ENCODE data around the gene IGFBPL1.

The IGFBPL1 gene

DNA sequence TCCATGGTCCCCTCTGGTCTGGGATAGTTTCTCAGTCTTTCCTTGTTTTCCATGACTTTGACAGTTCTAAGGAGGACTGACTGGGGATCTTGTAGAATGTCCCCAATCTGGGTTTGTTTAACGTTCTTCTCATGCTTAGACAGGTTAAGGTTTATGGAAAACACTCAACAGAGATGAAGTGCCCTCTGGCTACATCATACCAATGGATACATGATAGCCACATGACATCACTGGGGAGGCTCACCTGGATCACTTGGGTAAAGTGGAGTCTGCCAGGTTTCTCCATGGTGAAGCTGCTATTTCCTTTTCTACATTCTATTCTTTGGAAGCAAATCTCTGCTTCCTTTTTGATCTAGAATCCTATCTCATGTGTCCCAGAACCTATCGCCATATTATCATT, 55.5 kb downstream of the IGFBPL1 start:
- H3K4me2 ChIP-seq (ENCODE audit: low read depth, low read length): no peak overlapping the region
- H3K4me1 ChIP-seq (ENCODE audit: low read length): no peaks in the 10 kb centered on the region
- no peak overlapping the region for H3K4me3 ChIP-seq (ENCODE audit: low read length)
- no peaks in the 10 kb centered on the region for H3K9me2 ChIP-seq (replicated peaks; ENCODE audit: insufficient read depth, low read length)
- H2AFZ ChIP-seq (ENCODE audit: low read length): no peak overlapping the region
- H3K9ac ChIP-seq (ENCODE audit: low read length): no peak overlapping the region
- no peaks in the 10 kb centered on the region for H3F3A ChIP-seq (ENCODE audit: insufficient read depth, low read length)
- no peak for DNase-seq
- no peak overlapping the region for H3K27ac ChIP-seq (ENCODE audit: low read length)
- no peaks in the 10 kb centered on the region for H3K9me3 ChIP-seq (replicated peaks; ENCODE audit: insufficient read depth, low read length)
- H4K20me1 ChIP-seq (ENCODE audit: insufficient read depth, low read length): no peaks in the 10 kb centered on the region
- no peaks in the 10 kb centered on the region for H3K79me2 ChIP-seq (ENCODE audit: low read length)
- no peaks in the 10 kb centered on the region for H3K36me3 ChIP-seq (replicated peaks; ENCODE audit: insufficient read depth, low read length)
- H3K27me3 ChIP-seq (replicated peaks; ENCODE audit: insufficient read depth, low read length): no peaks in the 10 kb centered on the region
- TF ChIP-seq EZH2 (optimal IDR thresholded peaks at IDR 0.05; ENCODE audit: low read depth, low read length) (no peak), EZH2phosphoT487 (IDR thresholded peaks at IDR 0.05; ENCODE audit: low read length) (no peak)
- TF ChIP-seq, protein P1, sequence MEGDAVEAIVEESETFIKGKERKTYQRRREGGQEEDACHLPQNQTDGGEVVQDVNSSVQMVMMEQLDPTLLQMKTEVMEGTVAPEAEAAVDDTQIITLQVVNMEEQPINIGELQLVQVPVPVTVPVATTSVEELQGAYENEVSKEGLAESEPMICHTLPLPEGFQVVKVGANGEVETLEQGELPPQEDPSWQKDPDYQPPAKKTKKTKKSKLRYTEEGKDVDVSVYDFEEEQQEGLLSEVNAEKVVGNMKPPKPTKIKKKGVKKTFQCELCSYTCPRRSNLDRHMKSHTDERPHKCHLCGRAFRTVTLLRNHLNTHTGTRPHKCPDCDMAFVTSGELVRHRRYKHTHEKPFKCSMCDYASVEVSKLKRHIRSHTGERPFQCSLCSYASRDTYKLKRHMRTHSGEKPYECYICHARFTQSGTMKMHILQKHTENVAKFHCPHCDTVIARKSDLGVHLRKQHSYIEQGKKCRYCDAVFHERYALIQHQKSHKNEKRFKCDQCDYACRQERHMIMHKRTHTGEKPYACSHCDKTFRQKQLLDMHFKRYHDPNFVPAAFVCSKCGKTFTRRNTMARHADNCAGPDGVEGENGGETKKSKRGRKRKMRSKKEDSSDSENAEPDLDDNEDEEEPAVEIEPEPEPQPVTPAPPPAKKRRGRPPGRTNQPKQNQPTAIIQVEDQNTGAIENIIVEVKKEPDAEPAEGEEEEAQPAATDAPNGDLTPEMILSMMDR (IDR thresholded peaks at IDR 0.05; ENCODE audit: low read length): no peak

DNA sequence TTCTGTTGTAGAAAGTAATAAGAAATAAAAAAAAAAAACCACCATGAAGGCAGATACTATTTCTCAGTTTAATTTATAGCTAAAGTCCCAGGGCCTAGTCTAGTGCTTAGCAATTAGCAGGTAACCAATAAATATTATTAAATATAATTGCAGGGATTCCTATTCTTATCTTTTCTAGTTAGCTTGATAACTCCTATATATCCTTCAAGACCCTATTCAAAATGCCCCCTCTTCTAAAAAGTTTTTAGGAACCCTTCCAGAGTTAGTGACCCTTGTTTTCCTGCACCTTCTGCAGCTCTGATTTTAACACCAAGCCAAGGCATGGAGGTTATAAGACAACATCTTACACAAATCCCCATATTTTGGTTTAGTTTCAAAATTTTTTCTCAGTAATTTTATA, 56.4 kb downstream of the IGFBPL1 start:
- Histone ChIP-seq H2AFZ (ENCODE audit: low read length) (no peak overlapping the region), H3K9me3 (replicated peaks; ENCODE audit: insufficient read depth, low read length) (no peaks in the 10 kb centered on the region), H3K4me3 (ENCODE audit: low read length) (no peak overlapping the region), H3K36me3 (replicated peaks; ENCODE audit: insufficient read depth, low read length) (no peaks in the 10 kb centered on the region), H3K9me2 (replicated peaks; ENCODE audit: insufficient read depth, low read length) (no peaks in the 10 kb centered on the region), H3F3A (ENCODE audit: insufficient read depth, low read length) (no peaks in the 10 kb centered on the region), H3K79me2 (ENCODE audit: low read length) (no peaks in the 10 kb centered on the region), H3K27ac (ENCODE audit: low read length) (no peak overlapping the region), H4K20me1 (ENCODE audit: insufficient read depth, low read length) (no peaks in the 10 kb centered on the region), H3K4me2 (ENCODE audit: low read depth, low read length) (no peak overlapping the region), H3K9ac (ENCODE audit: low read length) (no peak overlapping the region), H3K27me3 (replicated peaks; ENCODE audit: insufficient read depth, low read length) (no peaks in the 10 kb centered on the region), H3K4me1 (ENCODE audit: low read length) (no peaks in the 10 kb centered on the region)
- TF ChIP-seq EZH2 (optimal IDR thresholded peaks at IDR 0.05; ENCODE audit: low read depth, low read length) (no peak), EZH2phosphoT487 (IDR thresholded peaks at IDR 0.05; ENCODE audit: low read length) (no peak)
- DNase-seq: no peak

DNA sequence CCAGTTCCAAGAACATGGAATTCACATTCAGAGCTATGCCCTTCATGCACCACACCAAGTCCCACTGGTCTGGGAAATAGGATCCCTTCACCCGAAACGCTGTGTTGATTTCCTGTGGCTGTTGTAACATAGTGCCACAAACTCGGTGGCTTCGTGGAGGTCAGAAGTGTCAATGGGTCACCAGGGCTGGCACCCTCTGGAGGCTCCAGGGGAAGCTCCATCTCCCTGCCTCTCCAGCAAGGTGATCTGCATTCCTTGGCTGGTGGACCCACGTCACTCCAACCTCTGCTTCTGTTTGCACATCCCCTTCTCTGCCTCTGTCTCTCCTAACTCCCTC, 60.7 kb downstream of the IGFBPL1 start:
- Histone ChIP-seq H3K27me3 (replicated peaks; ENCODE audit: insufficient read depth, low read length) (no peaks in the 10 kb centered on the region), H3K4me1 (ENCODE audit: low read length) (no peaks in the 10 kb centered on the region), H3K9me3 (replicated peaks; ENCODE audit: insufficient read depth, low read length) (no peaks in the 10 kb centered on the region), H3F3A (ENCODE audit: insufficient read depth, low read length) (no peaks in the 10 kb centered on the region), H3K4me3 (ENCODE audit: low read length) (no peak overlapping the region), H3K27ac (ENCODE audit: low read length) (no peak overlapping the region), H3K79me2 (ENCODE audit: low read length) (no peaks in the 10 kb centered on the region), H3K9ac (ENCODE audit: low read length) (no peak overlapping the region), H2AFZ (ENCODE audit: low read length) (no peak overlapping the region), H3K9me2 (replicated peaks; ENCODE audit: insufficient read depth, low read length) (no peaks in the 10 kb centered on the region), H3K36me3 (replicated peaks; ENCODE audit: insufficient read depth, low read length) (no peaks in the 10 kb centered on the region), H3K4me2 (ENCODE audit: low read depth, low read length) (no peak overlapping the region), H4K20me1 (ENCODE audit: insufficient read depth, low read length) (no peaks in the 10 kb centered on the region)
- DNase-seq: no peak
- TF ChIP-seq, protein P1 (IDR thresholded peaks at IDR 0.05; ENCODE audit: low read length): no peak
- TF ChIP-seq EZH2phosphoT487 (IDR thresholded peaks at IDR 0.05; ENCODE audit: low read length) (no peak), EZH2 (optimal IDR thresholded peaks at IDR 0.05; ENCODE audit: low read depth, low read length) (no peak)

DNA sequence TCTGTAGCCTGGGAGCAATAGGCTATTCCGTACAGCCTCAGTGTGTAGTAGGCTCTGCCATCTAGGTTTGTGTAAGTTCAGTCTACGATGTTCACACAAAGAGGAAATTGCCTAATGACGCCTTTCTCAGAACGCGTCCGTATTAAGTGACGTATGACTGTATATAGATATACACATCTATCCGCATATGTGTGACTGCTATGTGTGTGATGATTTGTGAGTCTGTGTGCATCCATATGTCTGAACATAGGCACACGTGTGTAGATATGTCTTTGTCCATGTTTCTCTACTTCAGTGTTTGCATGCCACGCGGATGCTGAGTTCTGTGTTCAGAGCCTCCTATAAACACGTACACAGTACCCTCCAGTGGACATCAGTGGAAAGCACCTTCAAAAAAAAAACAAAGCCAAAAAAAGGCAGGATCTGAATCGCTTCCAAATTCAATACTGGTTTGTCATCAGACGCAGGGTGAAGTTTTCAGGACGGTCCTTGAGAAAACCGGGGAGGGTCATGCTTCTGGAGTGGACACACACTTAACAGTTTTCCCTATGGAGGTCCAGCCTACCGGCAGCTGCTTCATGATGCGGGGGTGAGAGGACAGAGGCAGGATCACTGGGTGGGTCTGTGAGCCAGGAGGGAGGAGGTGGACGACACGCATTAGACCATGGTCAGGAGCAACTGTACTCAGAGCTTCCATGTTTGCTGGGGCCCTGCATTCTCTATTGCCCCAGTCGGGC, 61.2 kb downstream of the IGFBPL1 start:
- Histone ChIP-seq H3K9me2 (replicated peaks; ENCODE audit: insufficient read depth, low read length) (no peaks in the 10 kb centered on the region), H3K27me3 (replicated peaks; ENCODE audit: insufficient read depth, low read length) (no peaks in the 10 kb centered on the region), H3K79me2 (ENCODE audit: low read length) (no peaks in the 10 kb centered on the region), H3K36me3 (replicated peaks; ENCODE audit: insufficient read depth, low read length) (no peaks in the 10 kb centered on the region), H3K9me3 (replicated peaks; ENCODE audit: insufficient read depth, low read length) (no peaks in the 10 kb centered on the region), H3K4me3 (ENCODE audit: low read length) (no peak overlapping the region), H2AFZ (ENCODE audit: low read length) (no peak overlapping the region), H3K4me2 (ENCODE audit: low read depth, low read length) (no peak overlapping the region), H3K27ac (ENCODE audit: low read length) (no peak overlapping the region), H3F3A (ENCODE audit: insufficient read depth, low read length) (no peaks in the 10 kb centered on the region), H3K4me1 (ENCODE audit: low read length) (no peaks in the 10 kb centered on the region), H3K9ac (ENCODE audit: low read length) (no peak overlapping the region), H4K20me1 (ENCODE audit: insufficient read depth, low read length) (no peaks in the 10 kb centered on the region)
- TF ChIP-seq EZH2phosphoT487 (IDR thresholded peaks at IDR 0.05; ENCODE audit: low read length): no peak
- TF ChIP-seq, protein P1 (IDR thresholded peaks at IDR 0.05; ENCODE audit: low read length): peak; percentile 56
- no peak for TF ChIP-seq EZH2 (optimal IDR thresholded peaks at IDR 0.05; ENCODE audit: low read depth, low read length)
- DNase-seq: peak; percentile 57

Data from MM.1S (cell line).